Osteocyte (in vitro differentiated cells): ENCODE data around the gene SETD1A. TPM values are rescaled to one million over a fixed set of nuclear protein-coding genes. Genes with fewer than 3 reads are reported as not detected.

Experiments used
- DNase-seq: peaks from one replicate; pipeline ENCODE4 v3.0.0; 2021; ENCODE audit warnings: mixed read lengths; ENCODE audit not compliant: unreplicated experiment; ENCODE audit errors: extremely low spot score
- H3K27ac Mint-ChIP-seq: one replicate; pipeline ENCODE4 v1.8.0; 2021; ENCODE audit warnings: mild to moderate bottlenecking, mixed read lengths; ENCODE audit not compliant: unreplicated experiment
- H3K27me3 Mint-ChIP-seq: one replicate; pipeline ENCODE4 v1.8.0; 2021; ENCODE audit warnings: mixed read lengths; ENCODE audit not compliant: unreplicated experiment
- H3K36me3 Mint-ChIP-seq: one replicate; pipeline ENCODE4 v1.8.0; 2021; ENCODE audit warnings: mixed read lengths; ENCODE audit not compliant: unreplicated experiment
- H3K4me1 Mint-ChIP-seq: one replicate; pipeline ENCODE4 v1.8.0; 2021; ENCODE audit warnings: mixed read lengths; ENCODE audit not compliant: unreplicated experiment
- H3K4me3 Mint-ChIP-seq: one replicate; pipeline ENCODE4 v1.8.0; 2021; ENCODE audit warnings: mild to moderate bottlenecking, moderate library complexity, mixed read lengths; ENCODE audit not compliant: unreplicated experiment
- H3K9me3 Mint-ChIP-seq: one replicate; pipeline ENCODE4 v1.8.0; 2021; ENCODE audit warnings: mixed read lengths; ENCODE audit not compliant: unreplicated experiment
- total RNA-seq: library from RNA; stranded (reverse); gene quantifications from 2 replicates; pipeline ENCODE4 v1.2.1, GENCODE V29; 2021
- TF ChIP-seq, protein P1 (sequence below): fragments of 200-600 bp; sonication (generic); IDR thresholded peaks from 2 replicates; pipeline ENCODE4 v1.5.0; 2021; ENCODE audit warnings: antibody characterized with exemption, mild to moderate bottlenecking, moderate library complexity

The SETD1A gene
- total RNA-seq, 1 donor from 2014 or later, result 20.1 TPM

DNA sequence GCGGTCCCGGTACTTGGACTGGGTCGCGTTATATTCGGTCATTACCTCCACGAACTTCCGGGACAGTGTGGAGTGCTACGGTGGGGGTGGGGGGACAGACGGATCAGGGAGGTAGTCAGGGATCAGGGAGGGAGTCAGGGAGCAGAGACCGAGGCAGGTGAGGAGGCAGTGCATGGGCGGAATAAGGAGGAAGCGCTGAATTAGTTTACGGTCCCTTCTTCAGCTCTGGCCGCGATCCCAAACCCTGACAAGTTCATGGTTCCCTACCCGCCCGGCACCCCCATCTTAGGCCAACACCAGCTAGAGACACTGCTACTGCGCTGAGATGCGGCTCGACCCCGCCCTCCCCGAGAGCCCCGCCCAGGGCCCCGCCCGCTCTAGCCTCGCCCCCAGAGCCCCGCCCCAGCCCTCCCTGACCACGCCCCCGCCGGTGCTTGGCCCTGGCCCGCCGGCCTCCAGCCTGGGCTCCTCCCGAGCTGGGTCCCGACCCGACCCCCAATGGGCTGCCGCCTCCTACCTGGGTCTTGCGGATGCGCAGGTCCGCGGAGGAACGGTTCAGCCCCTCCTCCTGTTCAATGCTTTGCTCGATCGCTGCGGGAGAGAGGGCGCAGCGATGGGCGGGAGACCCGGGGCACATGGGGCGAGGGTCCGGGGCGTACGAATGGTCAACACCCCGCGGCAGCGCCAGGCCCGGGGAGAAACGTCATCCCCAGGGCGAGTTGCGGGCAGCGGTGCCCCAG is 39.6 kb downstream of the SETD1A start:
- H3K27me3 Mint-ChIP-seq, result no peaks in the 10 kb centered on the region
- TF ChIP-seq, protein P1, sequence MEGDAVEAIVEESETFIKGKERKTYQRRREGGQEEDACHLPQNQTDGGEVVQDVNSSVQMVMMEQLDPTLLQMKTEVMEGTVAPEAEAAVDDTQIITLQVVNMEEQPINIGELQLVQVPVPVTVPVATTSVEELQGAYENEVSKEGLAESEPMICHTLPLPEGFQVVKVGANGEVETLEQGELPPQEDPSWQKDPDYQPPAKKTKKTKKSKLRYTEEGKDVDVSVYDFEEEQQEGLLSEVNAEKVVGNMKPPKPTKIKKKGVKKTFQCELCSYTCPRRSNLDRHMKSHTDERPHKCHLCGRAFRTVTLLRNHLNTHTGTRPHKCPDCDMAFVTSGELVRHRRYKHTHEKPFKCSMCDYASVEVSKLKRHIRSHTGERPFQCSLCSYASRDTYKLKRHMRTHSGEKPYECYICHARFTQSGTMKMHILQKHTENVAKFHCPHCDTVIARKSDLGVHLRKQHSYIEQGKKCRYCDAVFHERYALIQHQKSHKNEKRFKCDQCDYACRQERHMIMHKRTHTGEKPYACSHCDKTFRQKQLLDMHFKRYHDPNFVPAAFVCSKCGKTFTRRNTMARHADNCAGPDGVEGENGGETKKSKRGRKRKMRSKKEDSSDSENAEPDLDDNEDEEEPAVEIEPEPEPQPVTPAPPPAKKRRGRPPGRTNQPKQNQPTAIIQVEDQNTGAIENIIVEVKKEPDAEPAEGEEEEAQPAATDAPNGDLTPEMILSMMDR, result no peak
- H3K4me3 Mint-ChIP-seq, result peak overlapping the region; percentile 73
- no peak for DNase-seq
- H3K9me3 Mint-ChIP-seq, result no peaks in the 10 kb centered on the region
- peaks cover 27% of the 10 kb centered on the region for H3K4me1 Mint-ChIP-seq
- peak overlapping the region; percentile 78 for H3K27ac Mint-ChIP-seq
- H3K36me3 Mint-ChIP-seq, result no peaks in the 10 kb centered on the region

DNA sequence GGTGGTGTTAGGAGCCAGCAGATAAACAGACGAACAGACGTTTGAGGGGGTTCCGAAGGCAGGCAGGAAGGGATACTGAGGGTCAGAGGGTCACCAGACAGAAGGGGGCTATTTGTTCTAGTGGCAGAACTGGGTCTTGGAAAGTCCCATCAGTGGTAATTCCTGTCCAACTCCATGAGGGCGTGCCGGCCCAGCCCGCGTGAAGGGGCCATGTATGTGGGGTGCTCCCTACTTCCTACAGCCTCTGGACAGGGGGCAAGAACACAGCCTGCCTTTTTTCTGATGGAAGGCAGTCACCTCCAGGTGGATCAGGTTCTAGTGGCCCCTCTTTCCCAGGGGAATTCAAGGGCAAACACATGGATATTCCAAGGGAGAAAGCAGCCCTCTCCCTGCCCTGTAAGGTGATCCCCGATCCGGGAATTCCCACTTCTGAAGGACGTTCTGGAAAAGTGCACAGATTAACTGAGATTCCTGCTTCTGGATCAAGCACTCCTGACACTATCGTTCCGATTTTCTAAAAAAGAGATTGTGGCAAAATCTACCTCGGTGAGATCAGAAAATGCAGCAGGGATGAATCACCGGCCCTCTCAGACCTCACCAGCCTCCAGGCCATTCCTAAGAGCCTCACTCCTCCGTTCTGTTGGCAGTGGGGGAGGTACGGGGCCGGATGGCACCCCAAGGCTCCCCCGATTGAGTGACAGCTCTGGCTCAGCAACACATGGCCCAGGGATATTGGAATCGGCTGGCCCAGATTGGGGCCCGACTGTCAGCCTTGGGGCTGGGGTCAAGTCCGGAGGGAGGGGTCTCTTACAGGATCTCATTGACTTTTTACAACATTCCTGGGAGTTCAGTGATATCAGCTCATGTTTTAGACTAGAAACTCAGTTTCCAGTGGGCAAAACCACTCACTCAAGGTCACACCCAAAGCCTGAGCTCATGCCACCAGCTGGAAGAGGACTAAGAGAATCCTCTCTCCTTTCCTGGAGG is 40.5 kb downstream of the SETD1A start:
- DNase-seq, result no peak
- Mint-ChIP-seq H3K36me3 (no peaks in the 10 kb centered on the region), H3K27me3 (no peaks in the 10 kb centered on the region), H3K27ac (peak overlapping the region; percentile 78), H3K4me3 (peak overlapping the region; percentile 73), H3K4me1 (peaks cover 27% of the 10 kb centered on the region), H3K9me3 (no peaks in the 10 kb centered on the region)
- TF ChIP-seq, protein P1, result no peak

DNA sequence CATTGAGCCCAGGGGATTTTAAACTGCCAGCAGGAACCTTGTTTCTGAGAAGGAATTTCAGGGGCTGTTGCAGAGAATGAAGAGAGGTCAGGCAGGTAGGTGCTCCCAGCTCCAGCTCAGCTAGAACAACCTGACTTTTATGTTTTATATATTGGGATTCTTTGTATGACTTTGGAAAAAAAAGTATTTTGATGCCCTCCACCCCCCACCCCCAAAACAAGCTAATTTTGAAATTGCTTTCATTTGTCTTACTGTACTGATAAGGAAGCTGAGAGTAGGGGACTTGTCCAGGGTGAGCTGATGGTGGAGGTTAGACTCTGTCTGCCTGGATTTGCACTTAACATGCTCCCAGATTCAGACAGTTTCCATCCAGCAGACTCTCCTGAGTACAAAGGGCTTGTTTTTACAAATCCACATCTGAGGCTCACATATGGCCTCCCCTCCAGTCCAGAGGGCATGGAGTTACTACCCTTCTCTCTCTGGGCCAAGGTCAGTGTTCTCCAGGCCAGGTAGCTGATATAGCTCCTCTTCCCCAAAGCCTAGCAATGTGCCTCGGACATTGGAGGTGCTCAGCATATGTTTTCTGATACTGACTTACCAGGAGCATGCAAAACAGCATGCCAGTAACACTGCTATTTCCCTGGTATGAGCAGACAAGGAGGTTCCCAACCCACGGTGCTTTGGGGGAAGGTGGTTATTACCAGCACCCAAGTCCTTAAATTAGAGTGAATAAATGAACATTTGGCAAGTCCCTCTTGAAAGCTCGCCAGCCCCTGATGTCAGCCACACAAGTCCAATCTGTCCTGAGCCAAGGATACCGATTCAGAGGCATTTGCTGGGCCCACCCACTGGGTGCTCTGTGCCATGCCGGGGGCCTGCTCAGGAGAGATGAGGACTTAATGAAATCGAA is 41.6 kb downstream of the SETD1A start:
- Mint-ChIP-seq H3K4me3 (no peak overlapping the region), H3K27me3 (no peaks in the 10 kb centered on the region), H3K9me3 (no peaks in the 10 kb centered on the region), H3K4me1 (peaks cover 27% of the 10 kb centered on the region), H3K27ac (peak overlapping the region; percentile 78), H3K36me3 (no peaks in the 10 kb centered on the region)
- TF ChIP-seq, protein P1, result no peak
- no peak for DNase-seq

DNA sequence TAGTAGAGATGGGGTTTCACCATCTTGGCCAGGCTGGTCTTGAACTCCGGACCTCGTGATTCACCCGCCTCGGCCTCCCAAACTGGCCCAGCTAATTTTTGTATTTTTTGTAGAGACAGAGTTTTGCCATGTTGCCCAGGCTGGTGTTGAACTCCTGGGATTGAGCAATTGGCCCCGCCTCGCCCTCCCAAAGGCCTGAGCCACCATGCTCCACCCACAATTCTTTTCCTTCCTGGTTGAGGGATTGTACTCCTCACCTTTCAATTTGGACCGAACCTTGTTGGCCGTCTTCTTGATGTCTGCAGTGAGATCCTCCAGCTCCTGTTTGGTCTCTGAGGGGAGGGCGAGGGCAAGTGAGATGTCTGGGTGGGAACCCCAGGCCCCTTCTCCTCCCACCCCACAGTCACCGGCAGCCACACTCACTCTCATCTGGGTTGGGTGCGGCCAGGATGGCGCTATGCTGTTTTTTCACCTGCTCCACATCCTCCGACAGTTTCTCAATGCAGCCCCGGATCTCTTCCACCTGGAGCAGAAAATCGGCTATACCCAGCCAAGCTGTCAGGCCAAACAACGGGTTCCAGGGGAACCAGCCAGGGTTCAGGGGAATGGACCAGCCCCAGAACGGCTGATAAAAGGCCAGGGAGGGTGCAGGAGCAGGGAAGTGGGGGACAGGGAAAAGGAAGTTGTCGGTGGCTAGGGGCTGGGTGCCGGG is 43.3 kb downstream of the SETD1A start:
- Mint-ChIP-seq H3K4me1 (peaks cover 27% of the 10 kb centered on the region), H3K27me3 (no peaks in the 10 kb centered on the region), H3K4me3 (no peak overlapping the region), H3K9me3 (no peaks in the 10 kb centered on the region), H3K27ac (no peak overlapping the region), H3K36me3 (no peaks in the 10 kb centered on the region)
- no peak for DNase-seq
- TF ChIP-seq, protein P1, result no peak
